ENCODE results near the gene ZSCAN5C. TPM values are rescaled to one million over a fixed set of nuclear protein-coding genes. Genes with fewer than 3 reads are reported as not detected.
"Not testable (repeated sequence)": the region's sequence is repeated elsewhere in the genome, so short reads cannot be mapped to it uniquely, and the experiment has no call there.

The ZSCAN5C gene, protein sequence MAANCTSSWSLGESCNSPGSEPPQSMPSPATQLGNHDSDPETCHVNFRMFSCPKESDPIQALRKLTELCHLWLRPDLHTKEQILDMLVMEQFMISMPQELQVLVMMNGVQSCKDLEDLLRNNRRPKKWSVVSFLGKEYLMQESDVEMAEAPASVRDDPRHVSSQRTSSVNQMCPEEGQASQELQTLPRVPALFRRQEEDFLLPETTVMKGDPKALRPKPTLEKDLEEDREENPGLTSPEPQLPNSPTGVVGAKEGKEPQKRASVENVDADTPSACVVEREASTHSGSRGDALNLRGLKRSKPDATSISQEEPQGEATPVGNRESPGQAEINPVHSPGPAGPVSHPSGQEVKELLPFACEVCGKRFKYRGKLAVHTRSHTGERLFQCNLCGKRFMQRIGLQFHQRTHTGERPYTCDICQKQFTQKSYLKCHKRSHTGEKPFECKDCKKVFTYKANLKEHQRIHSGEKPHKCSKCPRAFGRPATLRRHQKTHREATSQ
- total RNA-seq (2014; rRNA removed; shearing (Covaris generic)): not detected in 2 replicates

DNA sequence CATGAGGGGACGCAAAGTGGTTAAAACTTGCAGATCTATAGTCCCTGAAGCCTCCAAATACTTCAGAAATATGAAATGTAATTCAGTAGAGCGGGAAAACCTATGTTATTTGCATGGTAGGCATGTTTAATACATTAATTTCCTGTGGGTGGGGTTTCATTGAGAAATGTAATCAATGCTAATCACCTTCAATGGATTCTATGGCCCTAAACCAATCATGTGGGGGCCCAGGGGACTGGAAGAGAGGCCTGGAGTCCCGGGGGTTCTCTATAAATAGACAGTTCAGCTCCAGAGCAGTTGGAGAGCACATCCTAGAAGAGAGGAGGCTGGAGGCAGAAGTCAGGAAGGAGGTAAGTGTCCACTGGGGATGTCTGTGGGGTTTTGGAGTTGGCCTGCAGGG is at the start of gene ZSCAN5C:
ZSCAN5C (plus strand) TSS at position 301 of the 400 bp plus-strand sequence. CDS start 3,641 bp downstream, outside the sequence.
- no peak for DNase-seq (ENCODE audit: low read depth)

DNA sequence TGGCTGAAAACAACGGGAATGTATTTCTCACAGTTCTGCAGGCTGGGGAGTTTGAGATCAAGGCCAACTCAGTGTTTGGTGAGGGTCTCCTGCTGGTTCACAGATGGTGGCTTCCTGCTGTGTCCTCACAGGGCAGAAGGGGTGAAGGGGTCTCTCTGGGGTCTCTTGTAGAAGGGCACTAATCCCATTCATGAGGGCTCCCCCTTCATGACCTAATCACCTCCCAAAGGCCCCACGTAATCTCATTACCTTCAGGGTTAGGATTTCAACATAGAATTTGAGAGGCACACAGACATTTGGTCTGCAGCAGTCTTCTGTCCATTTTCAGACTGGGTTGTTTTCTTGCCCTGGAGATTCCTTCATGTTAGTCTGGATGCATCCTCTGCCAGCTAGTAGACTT is 49.4 kb upstream of the ZSCAN5C start:
- DNase-seq (ENCODE audit: low read depth): no peak

DNA sequence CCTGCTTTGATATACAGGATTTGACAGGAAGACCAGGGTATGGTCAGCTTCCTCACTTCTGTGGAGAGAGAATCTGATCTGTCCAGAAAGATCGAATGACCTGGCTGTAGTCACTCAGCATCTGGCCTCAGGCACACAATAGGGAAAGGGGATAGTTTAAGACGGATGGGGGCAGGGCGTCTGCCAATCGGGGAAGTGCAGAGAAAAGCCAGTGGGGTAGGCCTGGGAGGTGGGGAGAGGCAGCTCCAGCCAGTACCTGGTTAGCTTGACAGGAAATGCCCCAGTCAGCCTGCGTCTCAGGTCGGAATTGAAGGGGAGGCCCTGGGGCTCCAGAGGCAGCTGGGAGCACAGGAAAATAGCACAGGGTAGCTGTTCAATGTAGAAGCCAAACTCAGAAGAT is 48.6 kb upstream of the ZSCAN5C start:
- DNase-seq (ENCODE audit: low read depth): no peak

DNA sequence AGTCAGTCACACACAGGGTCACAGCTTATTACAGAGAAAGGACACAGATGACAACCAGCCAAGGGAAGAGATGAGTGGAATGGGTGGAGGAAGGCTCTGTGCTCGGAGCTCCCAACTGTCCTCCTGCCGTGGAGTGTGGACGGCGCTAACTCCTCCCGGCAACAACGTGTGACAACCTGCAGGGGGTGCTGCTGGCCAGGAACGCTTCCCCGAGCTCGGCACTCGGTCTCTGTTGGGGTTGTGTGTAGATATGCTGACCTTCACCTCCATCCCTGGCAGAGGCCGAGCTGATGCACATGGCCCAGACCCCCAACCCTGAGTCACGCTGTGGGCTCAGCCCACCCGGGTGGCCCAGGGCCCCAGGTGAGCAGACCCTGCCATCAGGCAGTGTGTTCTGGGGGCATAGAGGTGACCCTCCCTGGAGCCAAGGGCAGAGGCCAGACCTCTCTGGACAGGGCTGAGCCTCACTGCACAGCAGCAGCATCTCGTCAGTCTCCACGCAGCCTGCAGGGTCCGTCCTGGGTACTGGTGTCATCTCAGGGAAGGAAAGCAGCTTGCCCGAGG is 46.9 kb upstream of the ZSCAN5C start:
- DNase-seq (ENCODE audit: low read depth): peak; percentile 27

DNA sequence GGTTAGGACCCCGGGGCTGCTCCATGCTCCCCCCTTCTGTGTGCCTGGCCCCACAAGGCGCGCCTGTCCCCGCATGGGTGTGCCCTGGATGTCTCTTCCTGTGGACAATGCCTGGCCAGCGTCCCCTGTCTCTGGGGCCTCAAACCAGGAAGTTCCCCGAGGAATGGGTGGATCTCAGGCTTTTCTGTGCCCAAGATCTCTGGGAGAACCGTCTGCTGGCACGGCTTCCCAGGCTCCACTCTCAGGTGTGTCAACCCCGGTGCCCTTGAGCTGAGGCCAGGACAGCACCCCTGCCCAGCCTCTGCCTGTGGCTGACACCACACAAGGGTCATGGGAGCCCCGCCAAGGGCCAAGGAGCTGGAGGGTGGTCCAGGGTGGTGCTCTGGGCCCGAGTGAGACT is 45.3 kb upstream of the ZSCAN5C start:
- DNase-seq (ENCODE audit: low read depth): no peak

DNA sequence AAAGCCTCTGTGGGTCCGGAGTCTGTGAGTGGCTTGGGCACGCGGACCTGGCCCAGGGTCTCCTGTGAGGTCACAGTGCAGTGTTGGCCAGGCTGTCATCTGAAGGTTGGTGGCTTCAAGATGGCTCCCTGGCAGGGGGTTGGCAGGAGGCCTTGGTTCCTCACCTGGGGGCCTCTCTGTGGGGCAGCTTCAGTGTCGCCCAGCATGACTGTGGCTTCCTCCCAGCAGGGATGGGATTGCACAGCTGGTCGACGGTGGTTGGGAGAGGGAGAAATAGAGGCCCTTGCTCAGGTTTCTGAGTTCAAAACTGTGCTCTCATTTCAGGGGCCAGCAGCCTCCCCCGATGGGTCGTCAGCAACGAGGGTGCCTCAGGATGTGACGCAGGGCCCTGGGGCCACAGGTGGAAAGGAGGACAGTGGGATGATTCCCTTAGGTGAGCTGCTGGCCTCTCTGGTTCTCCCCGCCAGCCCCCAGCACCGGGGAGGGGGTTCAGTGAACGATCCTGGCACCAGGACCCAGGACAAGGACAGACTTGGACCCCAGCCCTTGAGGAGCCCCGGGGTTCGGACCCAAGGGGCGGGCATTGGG is 43.8 kb upstream of the ZSCAN5C start:
- no peak for DNase-seq (ENCODE audit: low read depth)

DNA sequence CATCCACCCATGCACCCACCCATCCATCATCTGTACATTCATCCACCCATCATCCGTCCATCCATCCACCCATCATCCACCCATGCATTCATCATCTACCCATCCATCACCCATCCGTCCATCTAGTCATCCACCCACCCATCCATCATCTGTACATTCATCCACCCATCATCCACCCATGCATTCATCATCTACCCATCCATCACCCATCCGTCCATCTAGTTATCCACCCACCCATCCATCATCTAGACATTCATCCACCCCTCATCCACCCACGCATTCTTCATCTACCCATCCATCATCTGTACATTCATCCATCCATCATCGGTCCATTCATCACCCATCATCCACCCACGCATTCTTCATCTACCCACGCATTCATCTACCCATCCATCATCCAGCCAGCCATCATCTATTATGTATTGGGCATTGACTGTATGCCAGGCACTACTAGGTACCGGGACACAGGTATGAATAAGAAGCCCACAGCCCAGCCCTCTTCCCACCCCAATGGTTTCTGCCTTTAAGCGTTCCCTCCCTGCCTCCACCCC is 43.0 kb upstream of the ZSCAN5C start:
- DNase-seq (ENCODE audit: low read depth): no peak

DNA sequence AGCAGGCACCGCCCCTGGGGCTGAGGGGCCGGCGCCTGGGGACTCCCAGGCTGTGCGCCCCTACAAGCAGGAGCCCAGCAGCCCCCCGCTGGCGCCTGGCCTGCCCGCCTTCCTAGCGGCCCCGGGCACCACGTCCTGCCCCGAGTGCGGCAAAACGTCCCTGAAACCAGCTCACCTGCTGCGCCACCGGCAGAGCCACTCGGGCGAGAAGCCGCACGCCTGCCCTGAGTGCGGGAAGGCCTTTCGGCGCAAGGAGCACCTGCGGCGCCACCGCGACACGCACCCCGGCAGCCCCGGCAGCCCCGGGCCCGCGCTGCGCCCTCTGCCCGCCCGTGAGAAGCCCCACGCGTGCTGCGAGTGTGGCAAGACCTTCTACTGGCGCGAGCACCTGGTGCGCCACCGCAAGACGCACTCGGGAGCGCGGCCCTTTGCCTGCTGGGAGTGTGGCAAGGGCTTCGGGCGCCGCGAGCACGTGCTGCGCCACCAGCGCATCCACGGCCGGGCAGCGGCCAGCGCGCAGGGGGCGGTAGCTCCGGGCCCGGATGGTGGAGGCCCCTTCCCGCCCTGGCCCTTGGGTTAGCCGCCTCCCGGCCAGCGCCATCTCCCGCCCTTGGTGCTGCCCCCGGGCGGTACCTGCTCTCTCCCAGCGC is 42.3 kb upstream of the ZSCAN5C start:
- DNase-seq (ENCODE audit: low read depth): no peak

DNA sequence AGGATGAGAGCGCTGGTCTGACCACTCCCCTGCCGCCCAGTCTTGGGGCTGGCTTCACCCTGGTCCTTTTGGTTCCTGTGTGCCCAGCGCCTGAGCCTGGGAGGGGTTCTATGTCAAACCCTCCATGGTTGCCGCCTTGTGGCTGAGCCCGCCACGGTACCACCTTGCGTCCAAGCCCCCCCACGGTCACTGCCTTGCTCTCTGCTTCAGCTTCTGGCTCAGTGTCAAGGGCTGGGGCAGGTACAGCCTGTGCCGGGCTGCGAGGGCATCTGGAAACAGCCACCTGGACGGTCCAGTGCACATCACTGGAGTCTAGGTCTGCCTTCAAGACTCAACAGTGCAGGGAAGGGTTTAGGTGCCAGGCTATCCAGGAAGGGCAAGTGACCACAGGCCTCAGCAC is 40.5 kb upstream of the ZSCAN5C start:
- no peak for DNase-seq (ENCODE audit: low read depth)

DNA sequence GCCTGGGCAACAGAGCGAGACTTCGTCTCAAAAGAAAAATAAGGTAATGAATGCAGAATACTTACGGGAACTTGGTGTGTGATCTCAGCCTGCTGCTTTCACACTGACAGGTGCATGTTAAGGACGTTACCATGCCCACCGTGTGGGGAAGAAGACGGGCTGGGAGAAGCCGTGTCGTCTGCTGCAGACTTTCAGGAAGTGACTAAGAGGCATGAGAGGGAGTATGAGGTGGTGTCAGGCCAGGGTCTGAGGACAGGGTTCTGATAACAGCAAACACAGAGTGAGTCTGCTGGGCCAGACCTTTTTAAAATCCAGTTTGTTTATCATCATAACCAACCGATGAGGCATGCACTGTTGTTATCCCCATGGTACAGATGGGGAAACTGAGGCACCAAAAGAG is 39.8 kb upstream of the ZSCAN5C start:
- peak; percentile 66 for DNase-seq (ENCODE audit: low read depth)

DNA sequence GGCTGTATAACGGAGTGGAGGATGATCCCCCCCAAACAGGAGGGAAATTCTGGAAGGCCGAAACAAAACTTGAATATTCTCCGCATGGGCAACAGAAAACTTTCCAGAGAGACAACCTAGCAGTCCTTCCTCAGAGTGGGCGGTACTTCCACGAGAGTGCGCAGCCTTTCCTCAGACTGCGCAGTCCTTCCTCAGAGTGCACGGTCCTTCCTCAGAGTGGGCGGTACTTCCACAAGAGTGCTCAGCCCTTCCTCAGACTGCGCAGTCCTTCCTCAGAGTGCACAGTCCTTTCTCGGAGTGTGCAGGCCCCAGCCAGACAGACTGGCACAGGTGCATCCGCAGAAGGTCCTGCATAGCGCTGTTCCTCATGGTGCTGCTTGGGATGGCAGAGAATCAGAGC is 39.0 kb upstream of the ZSCAN5C start:
- DNase-seq (ENCODE audit: low read depth): no peak

DNA sequence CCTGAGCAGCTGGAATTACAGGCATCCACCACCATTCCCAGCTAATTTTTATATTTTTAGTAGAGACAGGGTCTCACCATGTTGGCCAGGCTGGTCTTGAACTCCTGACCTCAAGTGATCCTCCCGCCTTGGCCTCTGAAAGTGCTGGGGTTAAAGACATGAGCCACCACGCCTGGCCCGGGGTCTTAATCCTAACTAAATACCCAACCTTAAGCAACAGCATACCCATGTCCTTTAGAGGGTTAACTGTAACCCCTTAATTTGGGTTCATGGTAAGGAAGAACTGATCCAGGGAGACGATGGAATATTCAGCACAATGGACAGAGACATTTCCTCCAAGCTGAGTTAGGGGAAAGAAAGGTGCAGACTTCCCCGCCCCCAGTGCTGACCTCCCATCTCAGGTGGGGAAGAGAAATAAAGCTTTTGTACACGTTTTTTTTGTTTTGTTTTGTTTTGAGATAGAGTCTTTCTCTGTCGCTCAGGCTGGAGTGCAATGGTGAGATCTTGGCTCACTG is 35.0 kb upstream of the ZSCAN5C start:
- DNase-seq (ENCODE audit: low read depth): no peak

DNA sequence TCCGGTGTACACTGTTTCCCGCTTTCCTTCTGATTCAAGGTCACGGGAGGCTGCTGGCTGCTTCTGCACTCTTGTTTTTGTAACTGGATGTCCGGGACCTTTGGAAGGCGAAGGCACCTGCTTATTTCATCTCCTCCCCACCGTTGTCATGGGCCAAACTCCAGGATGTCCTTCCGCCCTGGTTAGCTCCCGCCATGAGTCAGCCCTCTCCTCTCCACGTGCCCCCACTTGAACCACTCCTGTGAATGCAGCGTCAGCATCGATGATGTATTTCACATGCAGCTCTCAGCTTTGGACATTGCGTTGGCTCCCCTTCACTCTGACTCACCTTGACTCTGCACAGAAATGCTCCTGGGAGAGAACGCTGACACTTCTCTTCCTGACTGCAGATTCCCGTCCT is 31.8 kb upstream of the ZSCAN5C start:
- peak; percentile 96 for DNase-seq (ENCODE audit: low read depth)

DNA sequence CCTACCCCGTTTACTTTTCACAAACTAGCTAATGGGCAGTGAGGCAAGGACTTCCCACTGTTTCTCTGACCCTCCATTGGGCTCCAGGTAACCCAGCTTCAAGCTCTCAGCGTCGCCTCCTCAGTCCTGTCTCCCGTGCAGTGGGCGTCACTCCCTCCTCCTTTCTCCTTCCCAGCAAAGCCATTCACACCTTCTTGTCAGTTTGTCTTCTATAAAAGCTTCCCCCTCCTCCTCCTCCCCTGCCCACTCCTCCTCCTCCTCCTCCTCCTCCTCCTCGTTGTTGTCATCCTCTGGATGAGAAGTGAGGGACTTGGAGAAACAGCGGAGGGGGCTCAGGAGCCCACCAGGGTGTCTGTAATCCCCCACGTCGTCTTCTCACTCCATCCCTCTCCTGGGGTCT is 28.0 kb upstream of the ZSCAN5C start:
- no peak for DNase-seq (ENCODE audit: low read depth)

DNA sequence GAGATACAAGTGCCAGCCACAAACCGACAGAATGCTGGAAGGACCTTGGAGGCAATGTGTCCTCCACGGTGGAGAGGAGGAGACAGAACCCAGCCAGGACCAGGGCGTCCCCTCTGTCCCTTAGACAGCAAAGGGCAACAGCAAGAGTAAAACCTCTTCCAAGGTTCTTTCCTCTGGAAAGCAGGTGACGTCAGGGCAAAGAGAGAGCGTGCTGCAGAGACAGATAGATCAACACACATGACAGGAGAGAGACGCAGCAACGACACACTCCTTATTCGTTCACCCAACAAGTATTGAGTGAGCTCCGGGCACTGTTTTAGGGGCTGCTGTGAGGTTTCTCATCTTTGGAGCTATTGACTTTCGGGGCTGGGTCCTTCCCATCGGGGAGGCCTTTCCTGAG is 27.5 kb upstream of the ZSCAN5C start:
- no peak for DNase-seq (ENCODE audit: low read depth)

DNA sequence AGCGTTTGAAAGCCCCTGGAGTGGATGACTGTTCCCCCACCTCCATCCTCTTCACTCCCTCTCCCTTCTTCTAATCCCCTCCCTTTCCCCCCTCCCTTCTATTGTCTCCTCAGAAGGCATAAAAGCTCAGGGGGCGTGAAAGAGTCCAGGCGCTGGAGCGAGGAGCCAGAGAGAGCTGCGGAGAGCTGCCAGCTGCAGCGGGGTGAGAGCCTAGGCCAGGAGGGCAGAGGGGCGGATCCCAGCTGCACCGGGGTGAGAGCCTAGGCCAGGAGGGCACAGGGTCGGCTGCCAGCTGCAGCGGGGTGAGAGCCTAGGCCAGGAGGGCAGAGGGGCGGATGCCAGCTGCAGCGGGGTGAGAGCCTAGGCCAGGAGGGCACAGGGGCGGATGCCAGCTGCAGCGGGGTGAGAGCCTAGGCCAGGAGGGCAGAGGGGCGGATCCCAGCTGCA is 26.2 kb upstream of the ZSCAN5C start, which contains the start of gene GALP:
GALP (plus strand) TSS at position 148 of the 447 bp plus-strand sequence. CDS start 1,101 bp downstream, outside the sequence.
- DNase-seq (ENCODE audit: low read depth): not testable (repeated sequence)

DNA sequence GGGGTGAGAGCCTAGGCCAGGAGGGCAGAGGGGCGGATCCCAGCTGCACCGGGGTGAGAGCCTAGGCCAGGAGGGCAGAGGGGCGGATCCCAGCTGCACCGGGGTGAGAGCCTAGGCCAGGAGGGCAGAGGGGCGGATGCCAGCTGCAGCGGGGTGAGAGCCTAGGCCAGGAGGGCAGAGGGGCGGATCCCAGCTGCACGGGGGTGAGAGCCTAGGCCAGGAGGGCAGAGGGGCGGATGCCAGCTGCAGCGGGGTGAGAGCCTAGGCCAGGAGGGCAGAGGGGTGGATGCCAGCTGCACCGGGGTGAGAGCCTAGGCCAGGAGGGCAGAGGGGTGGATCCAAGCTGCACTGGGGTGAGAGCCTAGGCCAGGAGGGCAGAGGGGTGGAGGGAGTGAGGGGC is 25.8 kb upstream of the ZSCAN5C start:
- not testable (repeated sequence) for DNase-seq (ENCODE audit: low read depth)

DNA sequence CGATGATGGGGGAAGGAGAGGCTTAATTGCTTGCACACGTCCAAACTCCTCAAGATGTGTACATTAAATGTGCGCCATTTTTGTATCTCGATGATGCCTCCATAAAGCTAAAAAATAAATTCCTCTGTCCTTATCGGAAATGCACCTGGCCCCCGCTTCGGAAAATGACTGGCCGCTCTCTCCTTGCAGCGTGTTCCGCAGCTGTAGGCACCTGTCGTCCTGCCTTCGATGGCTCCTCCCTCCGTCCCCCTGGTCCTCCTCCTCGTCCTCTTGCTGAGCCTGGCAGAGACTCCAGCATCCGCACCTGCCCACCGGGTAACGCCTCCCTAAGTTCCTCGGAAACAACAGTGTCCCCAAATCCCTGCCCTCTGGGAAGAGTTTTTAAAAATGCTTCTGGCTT is 25.2 kb upstream of the ZSCAN5C start:
- DNase-seq (ENCODE audit: low read depth): no peak

DNA sequence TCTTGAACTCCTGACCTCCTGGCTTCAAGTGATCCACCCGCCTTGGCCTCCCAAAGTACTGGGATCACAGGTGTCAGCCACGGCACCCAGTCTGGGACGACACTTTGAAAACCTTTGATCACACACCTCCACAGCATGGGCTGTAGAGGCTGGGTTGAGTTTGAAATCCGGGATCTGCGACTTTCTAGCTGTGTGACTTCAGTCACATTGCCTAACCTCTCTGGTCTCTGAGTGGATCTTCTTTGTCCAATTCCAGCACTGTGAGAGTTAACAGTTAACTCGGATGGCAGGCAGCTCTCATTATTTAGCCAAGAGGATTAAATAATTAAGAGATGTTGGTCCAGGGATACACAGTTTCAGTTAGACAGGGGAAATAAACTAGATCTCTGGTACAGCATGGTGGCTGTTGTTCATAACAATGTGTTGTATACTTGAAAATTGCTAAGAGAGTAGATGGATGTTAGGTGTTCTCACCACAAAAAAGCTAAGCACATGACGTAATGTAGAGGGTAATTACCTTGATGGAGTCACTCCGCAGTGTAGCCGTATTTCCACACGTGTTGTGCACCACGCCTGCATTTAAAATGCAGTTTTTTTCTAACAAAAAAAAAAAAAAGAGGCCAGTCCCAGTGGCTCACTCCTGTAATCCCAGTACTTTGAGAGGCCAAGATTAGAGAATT is 24.4 kb upstream of the ZSCAN5C start:
- no peak for DNase-seq (ENCODE audit: low read depth)

DNA sequence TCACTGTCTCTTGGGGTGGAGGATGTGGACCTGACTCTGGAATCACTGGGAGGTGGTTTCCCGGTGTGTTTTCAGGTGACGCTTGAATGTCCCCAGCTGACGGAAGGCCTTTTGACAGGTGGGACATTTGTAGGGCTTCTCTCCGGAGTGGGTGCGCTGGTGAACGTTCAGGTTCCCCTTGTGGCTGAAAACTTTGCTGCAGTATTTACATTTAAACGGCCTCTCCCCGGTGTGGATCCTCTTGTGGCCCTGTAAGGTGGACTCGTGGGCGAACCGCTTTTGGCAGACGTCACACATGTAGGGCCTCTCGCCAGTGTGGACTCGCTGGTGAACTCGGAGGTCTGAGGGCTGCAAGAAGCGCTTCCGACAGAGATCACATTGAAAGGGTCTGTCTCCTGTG is 12.3 kb upstream of the ZSCAN5C start:
- no peak for DNase-seq (ENCODE audit: low read depth)

DNA sequence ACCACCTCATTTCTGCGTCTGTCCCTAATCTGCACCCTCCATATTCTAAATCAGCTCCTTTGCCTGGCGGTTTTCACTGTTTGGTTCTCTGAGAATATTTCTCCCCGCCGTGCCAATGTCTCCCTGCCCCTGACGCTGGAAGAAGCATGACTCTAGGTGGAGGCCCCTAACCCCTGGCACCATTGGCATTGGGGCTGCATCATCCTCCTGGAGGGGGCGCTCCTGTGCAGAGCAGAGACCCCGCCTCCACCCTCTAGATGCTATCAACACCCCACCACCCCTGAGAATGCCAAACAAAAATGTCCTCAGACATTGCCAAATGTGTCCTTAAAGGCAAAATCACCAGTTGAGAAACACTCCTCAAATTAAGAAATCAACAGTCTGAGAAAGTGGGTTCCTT is 11.0 kb upstream of the ZSCAN5C start:
- DNase-seq (ENCODE audit: low read depth): no peak

Measured in Daoy (cell line).